Measurements from ENCODE around the gene COA1. TPM values are rescaled to one million over a fixed set of nuclear protein-coding genes. Genes with fewer than 3 reads are reported as not detected.
"Not testable (repeated sequence)": the region's sequence is repeated elsewhere in the genome, so short reads cannot be mapped to it uniquely, and the experiment has no call there.

Gene COA1
- total RNA-seq, 3 donors from 2014 or later (not counting 1 experiment from before 2014, with no cell fraction given): 55.0 to 85.3 (median 69.5) TPM

DNA sequence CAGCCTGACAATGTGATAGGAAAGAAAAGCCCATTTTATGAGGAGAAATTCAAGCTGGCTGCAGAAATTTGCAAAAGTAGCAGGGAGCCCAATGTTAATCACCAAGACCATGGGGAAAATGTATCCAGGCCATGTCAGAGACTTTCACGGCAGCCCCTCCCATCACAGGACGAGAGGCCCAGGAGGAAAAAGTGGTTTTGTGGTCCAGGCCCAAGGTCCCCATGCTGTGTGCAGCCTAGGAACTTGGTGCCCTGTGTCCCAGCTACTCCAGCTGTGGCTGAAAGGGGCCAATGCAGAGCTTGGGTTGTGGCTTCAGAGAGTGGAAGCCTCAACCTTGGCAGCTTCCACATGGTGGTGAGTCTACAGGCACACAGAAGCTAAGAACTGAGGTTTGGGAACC, 12.7 kb downstream of the COA1 start:
- peaks cover 34% of the 10 kb centered on the region in 2 donors for H3K4me1 Mint-ChIP-seq
- no peak overlapping the region for H3K27ac ChIP-seq (ENCODE audit: low read length)
- intact Hi-C loops (cut with micrococcal nuclease): no loop called here
- no peak for DNase-seq
- no peaks in the 10 kb centered on the region for H3K9me3 ChIP-seq (ENCODE audit: control insufficient read depth, insufficient read depth, low read length)
- no peak overlapping the region for H3K4me3 ChIP-seq (ENCODE audit: low read length)
- H3K36me3 Mint-ChIP-seq: no peaks in the 10 kb centered on the region
- H3K27ac Mint-ChIP-seq: peak overlapping the region; percentile 6 to 33
- H3K27me3 ChIP-seq (ENCODE audit: control insufficient read depth, insufficient read depth, low read length): no peaks in the 10 kb centered on the region
- 33% methylated on average over 2 of the region's 2 CpGs for WGBS (ENCODE audit: insufficient coverage)
- ATAC-seq: no peak
- no peaks in the 10 kb centered on the region for H3K27me3 Mint-ChIP-seq (ENCODE audit: low read depth in 2 of 2)
- TF ChIP-seq CTCF (IDR thresholded peaks at IDR 0.05): no peak
- peaks cover 5% of the 10 kb centered on the region for H3K36me3 ChIP-seq (ENCODE audit: control insufficient read depth, insufficient read depth, low read length)
- H3K9me3 Mint-ChIP-seq: no peaks in the 10 kb centered on the region
- peaks cover 4% of the 10 kb centered on the region for H3K4me1 ChIP-seq (ENCODE audit: control insufficient read depth, insufficient read depth, low read length)
- no peak overlapping the region for H3K4me3 Mint-ChIP-seq

- intact Hi-C loops (cut with micrococcal nuclease); H3K36me3 Mint-ChIP-seq; H3K27ac ChIP-seq (ENCODE audit: low read length); H3K9me3 ChIP-seq (ENCODE audit: control insufficient read depth, insufficient read depth, low read length); H3K4me1 ChIP-seq (ENCODE audit: control insufficient read depth, insufficient read depth, low read length); H3K36me3 ChIP-seq (ENCODE audit: control insufficient read depth, insufficient read depth, low read length); H3K9me3 Mint-ChIP-seq; DNase-seq; ATAC-seq; H3K4me3 ChIP-seq (ENCODE audit: low read length); H3K4me3 Mint-ChIP-seq; H3K27me3 Mint-ChIP-seq (ENCODE audit: low read depth in 2 of 2); H3K27me3 ChIP-seq (ENCODE audit: control insufficient read depth, insufficient read depth, low read length): not testable (repeated sequence)
- Mint-ChIP-seq H3K27ac (peak overlapping the region; percentile 6 to 33), H3K4me1 (peaks cover 33 to 34% of the 10 kb centered on the region in 2 donors)
- 98% methylated on average over 2 of the region's 2 CpGs for WGBS (ENCODE audit: insufficient coverage)
Observed at GRCh38 chr7:43715966-43716365, 13.4 kb downstream of the COA1 start.

DNA sequence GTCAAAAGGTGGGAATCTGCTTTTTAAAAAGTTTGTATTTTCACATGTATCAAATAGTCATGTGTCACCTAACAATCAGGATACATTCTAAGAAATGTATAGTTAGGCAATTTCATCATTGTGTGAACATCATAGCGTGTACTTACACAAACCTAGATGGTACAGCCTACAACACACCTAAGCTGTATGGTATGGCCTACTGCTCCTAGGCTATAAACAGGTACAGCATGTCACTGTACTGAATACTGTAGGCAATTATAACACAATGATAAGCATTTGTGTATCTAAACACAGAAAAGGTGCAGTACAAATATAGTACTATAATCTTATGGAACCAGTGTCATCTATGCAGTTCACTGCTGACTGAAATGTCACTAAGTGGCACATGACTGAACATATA, 17.8 kb downstream of the COA1 start:
- H3K27me3 Mint-ChIP-seq (ENCODE audit: low read depth in 2 of 2): no peaks in the 10 kb centered on the region
- H3K9me3 Mint-ChIP-seq: no peaks in the 10 kb centered on the region
- DNase-seq (no peak), ATAC-seq (no peak)
- no peaks in the 10 kb centered on the region for H3K9me3 ChIP-seq (ENCODE audit: control insufficient read depth, insufficient read depth, low read length)
- peaks cover 5% of the 10 kb centered on the region for H3K36me3 ChIP-seq (ENCODE audit: control insufficient read depth, insufficient read depth, low read length)
- H3K4me3 ChIP-seq (ENCODE audit: low read length): no peak overlapping the region
- no peak overlapping the region for H3K27ac ChIP-seq (ENCODE audit: low read length)
- no peaks in the 10 kb centered on the region for H3K27me3 ChIP-seq (ENCODE audit: control insufficient read depth, insufficient read depth, low read length)
- peaks cover 1% of the 10 kb centered on the region for H3K4me1 ChIP-seq (ENCODE audit: control insufficient read depth, insufficient read depth, low read length)
- no peak for TF ChIP-seq CTCF (IDR thresholded peaks at IDR 0.05)
- no peak overlapping the region for H3K27ac Mint-ChIP-seq
- peaks cover 13 to 14% of the 10 kb centered on the region in 2 donors for H3K4me1 Mint-ChIP-seq
- H3K4me3 Mint-ChIP-seq: no peak overlapping the region
- no peaks in the 10 kb centered on the region for H3K36me3 Mint-ChIP-seq
- 93% methylated on average over 1 of the region's 1 CpG for WGBS (ENCODE audit: insufficient coverage)
- intact Hi-C loops (cut with micrococcal nuclease): no loop called here

DNA sequence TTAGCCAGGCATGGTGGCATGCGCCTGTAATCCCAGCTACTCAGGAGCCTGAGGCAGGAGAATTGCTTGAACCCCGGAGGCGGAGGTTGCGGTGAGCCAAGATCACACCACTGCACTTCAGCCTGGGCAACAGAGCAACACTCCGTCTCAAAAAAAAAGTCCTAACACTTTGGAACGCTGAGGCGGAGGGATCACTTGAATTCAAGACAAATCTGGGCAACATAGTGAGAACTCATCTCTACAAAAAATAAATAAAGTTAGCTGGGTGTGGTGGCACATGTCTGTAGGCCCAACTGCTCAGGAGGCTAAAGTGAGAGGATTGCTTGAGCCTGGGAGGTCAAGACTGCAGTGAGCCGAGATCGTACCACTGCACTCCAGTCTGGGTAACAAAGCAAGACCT, 21.3 kb downstream of the COA1 start:
- H3K27me3 Mint-ChIP-seq (ENCODE audit: low read depth in 2 of 2); H3K27ac ChIP-seq (ENCODE audit: low read length); H3K27ac Mint-ChIP-seq; H3K36me3 ChIP-seq (ENCODE audit: control insufficient read depth, insufficient read depth, low read length); H3K4me3 ChIP-seq (ENCODE audit: low read length); intact Hi-C loops (cut with micrococcal nuclease); H3K9me3 ChIP-seq (ENCODE audit: control insufficient read depth, insufficient read depth, low read length); H3K4me1 ChIP-seq (ENCODE audit: control insufficient read depth, insufficient read depth, low read length); H3K4me3 Mint-ChIP-seq; DNase-seq; H3K9me3 Mint-ChIP-seq; H3K36me3 Mint-ChIP-seq; H3K27me3 ChIP-seq (ENCODE audit: control insufficient read depth, insufficient read depth, low read length); ATAC-seq: not testable (repeated sequence)
- WGBS (ENCODE audit: insufficient coverage): 97% methylated on average over 9 of the region's 9 CpGs
- H3K4me1 Mint-ChIP-seq: peaks cover 19% of the 10 kb centered on the region in 2 donors

GRCh38 chr7:43703573-43703972, 25.8 kb downstream of the COA1 start:
- no peaks in the 10 kb centered on the region for H3K9me3 Mint-ChIP-seq
- H3K27me3 ChIP-seq (ENCODE audit: control insufficient read depth, insufficient read depth, low read length): no peaks in the 10 kb centered on the region
- 100% methylated on average over 1 of the region's 1 CpG for WGBS (ENCODE audit: insufficient coverage)
- DNase-seq: no peak
- no peak overlapping the region for H3K27ac ChIP-seq (ENCODE audit: low read length)
- H3K36me3 Mint-ChIP-seq: no peaks in the 10 kb centered on the region
- peaks cover 30 to 31% of the 10 kb centered on the region in 2 donors for H3K4me1 Mint-ChIP-seq
- ATAC-seq: no peak
- no peak for TF ChIP-seq CTCF (IDR thresholded peaks at IDR 0.05)
- no peak overlapping the region for H3K4me3 Mint-ChIP-seq
- H3K36me3 ChIP-seq (ENCODE audit: control insufficient read depth, insufficient read depth, low read length): no peaks in the 10 kb centered on the region
- no peak overlapping the region for H3K4me3 ChIP-seq (ENCODE audit: low read length)
- H3K4me1 ChIP-seq (ENCODE audit: control insufficient read depth, insufficient read depth, low read length): no peaks in the 10 kb centered on the region
- H3K9me3 ChIP-seq (ENCODE audit: control insufficient read depth, insufficient read depth, low read length): no peaks in the 10 kb centered on the region
- intact Hi-C loops (cut with micrococcal nuclease): no loop called here
- H3K27ac Mint-ChIP-seq: no peak overlapping the region
- no peaks in the 10 kb centered on the region for H3K27me3 Mint-ChIP-seq (ENCODE audit: low read depth in 2 of 2)

Data from natural killer cell (primary cell).